ENCODE data around the gene JADE1.

The JADE1 gene

DNA sequence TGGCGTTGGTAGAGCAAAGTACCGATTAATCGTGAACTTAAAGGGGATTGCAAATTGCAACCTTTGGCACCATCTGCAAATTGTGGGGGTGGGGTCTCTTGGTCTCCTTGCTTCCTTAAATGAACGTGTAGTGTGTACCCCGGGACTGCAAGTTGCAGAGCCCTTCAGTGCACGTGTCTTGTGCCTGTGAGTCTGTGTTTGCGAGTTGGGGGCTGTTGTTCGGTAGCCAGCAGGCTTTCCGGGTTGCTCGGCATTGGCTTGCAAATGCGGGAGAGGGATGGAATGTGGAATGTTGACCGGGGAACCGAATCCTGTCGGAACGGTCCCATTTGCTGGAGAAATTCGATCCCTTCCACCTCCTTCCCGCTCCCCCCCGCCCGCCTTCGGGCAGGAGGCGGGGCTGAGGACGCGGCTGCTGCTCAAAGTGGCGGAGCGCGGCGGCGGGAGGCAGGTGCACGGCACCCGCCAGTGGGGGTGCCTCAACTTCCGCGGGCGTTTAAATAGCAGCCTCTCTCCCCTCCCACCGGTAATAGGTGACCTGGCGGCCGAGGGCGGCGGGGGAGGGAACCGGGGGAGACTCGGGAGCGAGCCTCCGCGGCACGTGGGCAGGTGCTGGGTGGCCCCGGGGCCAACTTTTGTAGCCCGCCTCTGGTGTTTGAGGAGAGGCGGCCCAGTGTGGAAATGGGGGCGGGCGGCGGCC, 1.5 kb downstream of the JADE1 start:
- peak; percentile 83 for DNase-seq

DNA sequence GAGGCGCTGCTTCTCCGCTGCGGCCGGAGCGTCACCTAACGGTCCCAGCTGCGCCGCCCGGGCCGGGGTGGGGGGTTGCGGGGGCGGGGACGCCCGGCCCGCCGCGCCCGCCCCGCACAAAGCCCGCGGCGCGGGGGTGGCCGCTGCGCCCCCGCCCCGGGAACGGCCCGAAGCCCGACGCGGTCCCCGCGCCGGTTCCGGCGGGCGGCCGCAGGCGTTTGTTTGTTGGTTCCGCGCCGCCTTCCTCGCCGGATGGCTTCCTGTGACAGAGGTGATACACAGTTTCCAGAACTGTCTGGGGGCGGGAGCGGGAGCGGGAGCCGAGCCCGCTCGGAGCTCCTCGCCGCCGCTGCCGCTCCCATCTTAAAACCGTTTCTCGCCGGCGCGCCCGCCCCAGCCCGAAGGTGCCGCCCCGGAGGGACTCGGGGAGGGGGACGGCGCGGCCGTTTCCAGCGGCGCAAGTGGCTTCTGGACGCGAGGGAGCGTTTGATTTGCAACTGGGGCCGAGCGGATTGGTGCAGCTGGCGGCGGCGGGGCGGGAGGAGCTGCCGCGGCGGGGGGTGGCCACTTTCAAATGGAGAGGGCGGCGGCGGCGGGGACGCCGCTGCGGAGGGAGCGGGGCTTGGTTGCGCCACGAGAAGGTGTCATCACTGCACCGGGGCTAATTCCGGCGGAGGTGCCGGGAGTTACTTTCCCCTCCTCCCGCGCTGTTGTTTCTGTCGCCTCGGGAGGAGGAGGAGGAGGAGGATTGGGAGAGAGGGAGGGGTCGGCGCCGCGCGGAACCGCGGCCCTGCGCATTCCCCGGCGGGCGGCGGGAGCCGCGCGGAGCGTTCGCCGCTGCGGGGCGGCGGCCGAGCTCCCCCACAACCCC, 2.3 kb downstream of the JADE1 start:
- peak; percentile 66 for DNase-seq

DNA sequence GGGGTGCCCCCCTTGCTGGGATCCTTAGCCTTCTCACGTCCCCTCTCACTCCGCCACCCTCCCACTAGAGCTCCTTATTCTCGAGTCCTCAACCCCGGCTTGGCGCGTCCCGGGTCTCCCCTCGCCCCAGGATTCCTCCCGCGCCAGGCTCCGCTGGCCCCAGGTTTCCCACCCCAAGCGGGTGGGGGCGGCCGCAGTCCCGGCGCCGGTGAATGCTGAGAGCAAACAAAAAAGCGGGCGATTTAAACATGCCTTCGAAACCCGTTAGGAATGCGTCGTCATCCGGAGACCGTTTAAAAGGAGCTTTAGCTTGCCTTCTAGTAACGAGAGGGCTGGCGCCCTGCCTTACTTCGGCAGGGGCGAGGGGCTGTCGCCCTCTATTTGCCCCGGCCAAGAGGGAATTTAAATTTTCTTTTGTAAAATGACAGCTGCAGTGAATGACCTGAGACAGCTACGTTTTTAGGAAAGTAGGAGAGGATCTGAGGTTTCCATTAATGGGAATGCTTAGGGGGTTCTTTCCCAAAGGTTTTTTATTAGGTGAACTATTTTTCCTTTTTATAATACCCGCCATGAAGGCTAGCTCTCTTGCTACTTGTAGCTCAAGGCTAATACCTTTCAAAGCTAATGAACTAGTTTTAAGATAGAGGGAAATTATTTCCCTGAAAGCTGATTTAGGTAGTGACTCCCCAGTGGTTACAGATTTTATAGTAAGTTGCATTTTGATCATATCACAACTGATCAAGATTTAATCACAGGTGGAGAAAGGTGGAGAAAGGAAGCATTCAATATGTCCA, 3.1 kb downstream of the JADE1 start:
- peak; percentile 23 for DNase-seq

DNA sequence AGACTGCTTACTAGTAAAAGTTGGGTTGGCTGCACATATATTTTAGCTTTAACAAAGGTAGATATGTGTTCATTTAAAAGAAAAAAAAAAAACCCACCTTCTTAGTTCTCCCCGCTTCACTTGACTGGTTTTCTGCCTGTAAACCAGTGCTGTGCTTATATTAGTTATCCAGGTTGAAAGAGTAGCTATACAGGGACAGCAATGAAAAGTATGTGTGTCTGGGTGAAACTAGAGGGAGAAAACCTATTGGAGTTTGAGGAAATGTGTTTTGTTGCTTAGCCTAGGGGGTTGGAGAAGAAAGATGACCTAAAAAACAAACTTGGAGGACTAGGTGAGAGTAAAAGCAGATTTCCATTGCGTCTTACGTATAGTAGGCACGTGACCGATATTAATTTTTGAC, 4.5 kb downstream of the JADE1 start:
- DNase-seq, result no peak

DNA sequence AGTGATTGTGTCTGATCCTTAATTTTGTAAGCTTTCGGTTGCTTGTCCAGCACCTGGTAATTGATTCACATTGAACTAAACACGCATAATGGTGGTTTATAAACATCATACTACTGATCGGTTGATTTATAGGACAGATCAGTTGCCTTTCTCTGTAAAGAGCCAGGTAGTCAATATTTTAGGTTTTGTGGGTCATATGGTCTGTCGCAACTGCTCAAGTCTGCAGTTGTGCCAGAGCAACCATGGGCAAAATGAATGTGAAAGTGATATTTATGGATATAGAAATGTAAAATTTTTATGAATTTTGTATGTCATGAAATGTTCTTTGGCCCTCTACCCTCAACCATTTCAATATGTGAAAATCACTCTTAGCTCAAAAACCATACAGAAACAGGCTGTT, 8.9 kb downstream of the JADE1 start:
- DNase-seq, result no peak

DNA sequence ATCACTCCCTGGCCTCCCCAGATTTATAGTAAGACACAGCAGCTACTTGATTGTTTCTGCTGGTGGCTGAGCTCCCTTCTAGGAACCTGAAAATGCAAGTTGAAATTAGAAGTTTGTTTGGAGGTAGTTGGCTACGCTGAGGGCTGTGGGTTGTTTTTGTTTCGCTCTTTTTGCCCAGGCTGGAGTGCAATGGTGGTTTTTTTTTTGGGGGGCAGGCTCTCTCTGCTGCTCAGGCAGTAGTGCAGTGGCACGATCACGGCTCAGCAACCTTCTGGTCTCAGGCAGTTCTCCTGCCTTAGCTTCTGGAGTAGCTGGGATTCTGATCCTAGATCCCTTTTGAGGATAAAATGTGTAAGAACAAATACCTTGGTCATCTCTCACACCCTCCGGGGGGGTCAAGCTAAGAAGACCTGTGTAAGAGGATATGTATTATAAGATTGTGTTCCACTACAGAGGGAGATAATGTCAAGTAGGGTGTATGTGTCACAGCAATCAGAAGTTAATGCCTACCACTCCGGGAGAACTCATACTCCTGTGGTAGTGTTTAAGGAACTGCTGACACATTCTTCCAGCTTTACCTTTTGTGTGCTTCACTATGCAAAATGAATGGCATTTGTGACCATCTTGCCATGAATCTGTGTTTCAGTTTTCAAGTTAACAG, 9.7 kb downstream of the JADE1 start:
- DNase-seq, result no peak

DNA sequence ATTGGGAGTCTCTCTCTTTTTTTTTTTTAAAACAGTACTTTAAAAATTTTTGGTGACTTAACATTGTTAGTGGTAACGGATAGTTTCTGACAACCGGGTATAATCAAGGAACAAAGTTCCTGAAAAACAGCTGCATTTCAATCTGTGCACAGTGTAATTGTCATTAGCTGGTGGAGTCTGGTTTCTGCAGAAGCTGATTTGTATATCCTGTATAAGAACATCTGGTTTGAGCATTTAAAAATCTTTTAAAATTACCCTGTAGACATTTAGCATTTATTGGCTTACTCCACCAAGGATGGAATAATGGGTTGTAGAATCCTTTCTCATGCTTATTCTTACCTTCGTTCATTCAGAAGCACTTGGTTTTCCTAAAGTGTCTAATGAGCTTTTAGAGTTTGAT, 11.2 kb downstream of the JADE1 start:
- no peak for DNase-seq

DNA sequence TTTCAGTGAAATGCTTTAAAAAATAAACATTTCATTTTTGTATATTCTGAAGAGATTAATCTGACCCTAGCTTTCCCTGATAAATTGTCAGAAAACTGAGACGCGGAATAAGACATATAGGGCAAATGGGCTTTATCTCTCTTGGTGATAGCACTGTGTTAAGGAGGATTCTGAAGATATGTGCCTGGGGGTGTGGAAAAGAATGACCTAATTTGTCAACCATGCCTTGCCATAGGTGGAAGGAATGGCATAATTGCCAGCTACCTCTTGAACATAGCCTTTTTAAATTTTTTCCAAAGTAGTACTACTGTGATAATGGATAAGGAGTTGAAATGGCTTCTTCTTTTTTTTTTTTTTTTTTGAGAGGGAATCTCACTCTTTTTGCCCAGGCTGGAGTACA, 11.7 kb downstream of the JADE1 start:
- DNase-seq, result no peak

DNA sequence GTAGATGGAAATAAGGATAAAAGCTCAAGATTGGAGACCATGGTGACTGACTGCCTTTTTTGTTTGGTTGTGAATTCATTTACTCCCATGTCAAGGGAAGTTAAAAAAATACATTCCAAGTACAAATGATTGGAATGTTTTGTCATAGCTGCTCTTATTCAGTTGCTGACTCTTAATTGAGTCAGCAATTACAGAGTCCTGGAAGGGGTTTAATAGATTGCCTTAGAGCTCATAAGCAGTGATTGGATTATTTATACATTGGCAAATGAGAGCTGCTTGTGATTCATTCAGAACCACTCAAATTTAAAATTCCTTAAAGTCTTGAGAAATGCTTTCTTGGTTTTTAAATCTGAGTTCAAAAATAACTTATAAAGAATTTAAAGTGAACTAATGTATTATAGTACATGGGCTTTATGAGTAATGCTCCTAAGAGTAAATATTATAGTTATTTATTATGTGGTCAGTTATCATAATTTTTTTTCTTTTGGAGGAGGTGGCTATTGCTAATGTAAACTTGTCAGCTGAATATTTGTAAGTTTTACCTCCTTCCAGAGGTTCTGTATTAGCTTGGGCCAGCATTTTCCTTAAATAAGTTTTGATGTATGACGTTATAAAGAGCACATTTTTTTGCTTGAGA, 13.6 kb downstream of the JADE1 start:
- no peak for DNase-seq

DNA sequence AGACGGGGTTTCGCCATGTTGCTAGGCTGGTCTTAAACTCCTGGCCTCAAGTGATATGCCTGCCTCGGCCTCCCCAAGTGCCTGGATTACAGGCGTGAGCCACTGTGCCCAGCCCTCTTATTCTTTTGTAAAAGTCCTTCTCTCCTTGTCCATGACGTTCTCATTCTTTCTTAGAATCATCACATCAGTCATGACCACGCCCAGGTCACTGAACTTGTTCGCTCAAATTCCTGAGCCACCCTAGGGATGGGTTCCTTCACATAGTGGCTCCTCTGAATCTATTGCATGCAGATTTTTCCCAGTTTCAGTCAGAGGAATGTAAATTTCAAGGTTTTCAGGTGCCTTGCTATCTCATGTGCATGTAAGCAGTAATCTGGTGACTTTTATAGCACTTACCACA, 15.7 kb downstream of the JADE1 start:
- no peak for DNase-seq

DNA sequence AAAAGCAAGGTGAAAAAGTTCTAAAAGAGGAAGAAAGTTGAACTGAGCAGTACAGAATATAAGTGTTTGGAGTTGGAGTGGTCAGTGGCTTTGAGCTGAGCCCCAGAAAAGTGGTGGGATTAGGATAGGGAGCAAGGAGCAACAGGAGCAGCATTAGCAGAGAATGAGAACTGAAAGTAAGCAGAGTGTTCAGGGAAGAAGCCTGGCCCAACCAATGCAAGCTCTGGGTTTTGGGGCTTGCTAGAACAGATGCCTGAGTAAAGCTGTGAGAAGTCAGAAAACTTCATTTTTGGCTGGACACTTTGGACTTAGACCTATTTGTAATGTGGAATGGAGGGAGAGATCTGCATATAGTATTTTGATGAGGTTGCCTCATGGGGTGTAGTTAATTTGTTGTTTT, 17.8 kb downstream of the JADE1 start:
- no peak for DNase-seq

DNA sequence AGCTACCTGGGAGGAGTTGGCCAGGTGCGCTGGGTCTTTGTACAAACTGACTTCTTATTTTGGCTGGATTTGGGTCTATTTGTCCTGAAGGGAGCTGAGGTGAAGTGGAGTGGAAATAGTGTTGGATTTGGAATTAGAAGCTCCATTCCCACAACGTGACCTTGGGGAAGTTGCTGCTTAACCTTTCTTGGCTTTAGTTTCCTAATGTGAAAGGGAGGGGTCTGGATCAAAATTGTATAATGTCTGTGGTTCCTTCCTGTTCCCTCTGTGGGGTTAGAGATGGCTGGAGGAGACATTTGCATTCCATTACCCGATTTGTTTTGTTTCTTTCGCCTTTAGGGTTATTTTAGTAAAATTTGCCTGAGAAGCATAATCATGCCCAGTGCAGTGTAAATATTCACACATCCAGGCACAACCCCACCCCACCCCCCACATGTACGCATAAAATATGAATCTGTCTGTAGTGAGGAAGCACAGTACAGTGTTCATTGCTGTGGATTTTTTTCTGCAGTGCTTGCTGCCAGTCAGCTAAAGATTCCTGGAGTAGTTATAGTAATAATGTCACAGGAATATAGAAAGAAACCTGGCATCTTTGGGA, 21.5 kb downstream of the JADE1 start:
- DNase-seq, result no peak

DNA sequence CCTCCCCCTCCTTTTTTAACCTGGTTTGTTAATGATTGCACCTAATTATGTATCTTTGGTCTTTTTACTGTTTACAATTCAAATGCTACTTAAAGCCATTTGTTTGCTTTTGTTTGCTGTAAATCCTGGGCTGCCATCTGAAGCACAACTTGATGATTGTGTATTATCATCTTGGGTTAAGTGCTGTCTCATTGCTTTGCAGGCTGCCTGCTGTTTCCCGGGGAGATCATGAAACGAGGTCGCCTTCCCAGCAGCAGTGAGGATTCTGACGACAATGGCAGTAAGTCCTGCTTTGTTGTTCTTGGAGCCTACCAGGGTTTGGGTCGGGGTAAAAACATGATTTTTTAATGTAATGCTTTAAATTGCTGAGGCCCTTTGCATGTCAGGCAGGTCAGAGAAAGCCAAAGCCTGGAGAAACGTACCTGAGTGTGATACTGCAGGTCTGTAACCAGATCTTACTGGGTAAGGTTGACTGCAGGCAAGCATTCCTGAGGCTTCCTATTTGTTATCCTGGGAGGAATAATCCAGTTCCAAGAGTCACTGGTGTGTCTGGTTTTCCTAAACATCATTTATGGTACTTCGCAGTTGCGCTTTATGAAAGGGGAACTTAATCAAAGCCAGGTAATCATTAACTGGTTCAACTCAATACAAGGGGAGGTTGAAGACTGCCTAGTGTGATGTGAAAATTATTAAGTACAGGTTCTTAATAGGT, 22.2 kb downstream of the JADE1 start:
- DNase-seq, result no peak

DNA sequence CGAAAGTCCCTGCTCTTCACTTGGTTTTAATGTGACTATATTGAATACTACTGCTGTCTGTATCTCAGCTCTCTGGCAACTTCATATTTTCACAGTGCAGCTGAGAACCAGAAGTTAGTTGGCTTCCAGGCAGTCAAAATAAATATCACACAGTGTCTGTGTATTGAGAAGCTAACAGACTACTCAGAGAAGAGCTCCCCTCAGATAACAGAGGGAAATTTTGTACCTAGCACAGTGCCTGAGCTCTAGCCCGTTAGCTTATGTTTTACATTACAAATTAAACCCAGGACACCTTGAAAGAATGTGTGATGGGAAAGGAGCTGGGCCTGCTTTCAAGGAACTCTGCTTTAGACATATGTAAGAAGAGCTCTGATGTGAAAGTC, 22.7 kb downstream of the JADE1 start:
- DNase-seq, result no peak

DNA sequence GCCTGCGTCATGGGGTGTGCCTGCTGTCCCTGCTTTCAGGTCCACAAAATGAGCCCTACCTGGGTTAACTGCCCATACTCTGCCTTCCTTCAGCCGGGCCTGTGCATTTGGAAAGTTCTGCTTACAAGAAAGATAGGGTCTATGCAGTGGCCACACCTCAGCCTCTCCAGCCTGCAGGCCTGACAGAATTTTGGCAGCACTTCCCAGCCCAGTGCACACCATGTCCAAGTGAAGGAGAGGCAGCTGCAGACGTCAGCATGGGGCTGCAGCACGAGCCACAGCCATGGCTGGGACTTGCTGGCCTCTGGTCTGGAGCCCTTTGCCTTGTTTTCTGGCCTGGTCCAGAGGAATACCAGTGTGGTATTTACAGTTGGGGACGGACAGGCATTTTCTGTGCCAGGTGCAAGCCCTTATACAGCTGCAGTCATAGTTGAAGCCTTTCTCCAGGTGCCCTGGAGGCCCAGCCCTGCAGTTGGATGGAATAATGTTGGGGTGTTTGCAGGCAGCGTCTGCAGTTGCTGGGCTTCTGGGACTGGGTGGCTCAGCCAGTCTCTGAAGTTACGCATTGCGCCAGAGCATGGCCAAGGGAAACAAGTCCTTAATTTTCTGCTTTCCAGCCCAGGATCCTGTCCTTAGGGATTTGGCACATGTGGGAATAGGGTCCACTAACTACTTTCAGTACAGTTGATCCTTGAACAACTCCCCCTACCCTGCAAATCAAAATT, 26.2 kb downstream of the JADE1 start:
- no peak for DNase-seq

DNA sequence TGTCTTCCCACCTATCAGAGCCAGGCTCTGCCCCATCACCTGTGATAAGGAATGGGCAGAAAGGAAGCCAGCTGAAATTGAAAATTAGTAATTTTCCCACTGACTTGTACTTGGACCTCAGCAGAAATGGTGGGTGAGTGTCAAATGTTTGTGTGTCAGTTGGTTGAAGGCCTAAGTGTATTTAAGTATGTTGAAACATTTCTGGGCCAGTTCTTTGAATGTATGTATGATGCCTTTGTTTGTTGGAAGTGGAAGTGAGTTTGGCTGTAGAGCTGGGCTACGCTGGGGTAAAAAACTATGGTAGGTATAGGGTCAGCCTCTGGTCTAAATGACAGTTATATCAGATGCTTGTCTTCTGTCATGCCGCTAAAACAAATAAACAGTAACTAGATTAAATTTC, 27.7 kb downstream of the JADE1 start:
- DNase-seq, result no peak

DNA sequence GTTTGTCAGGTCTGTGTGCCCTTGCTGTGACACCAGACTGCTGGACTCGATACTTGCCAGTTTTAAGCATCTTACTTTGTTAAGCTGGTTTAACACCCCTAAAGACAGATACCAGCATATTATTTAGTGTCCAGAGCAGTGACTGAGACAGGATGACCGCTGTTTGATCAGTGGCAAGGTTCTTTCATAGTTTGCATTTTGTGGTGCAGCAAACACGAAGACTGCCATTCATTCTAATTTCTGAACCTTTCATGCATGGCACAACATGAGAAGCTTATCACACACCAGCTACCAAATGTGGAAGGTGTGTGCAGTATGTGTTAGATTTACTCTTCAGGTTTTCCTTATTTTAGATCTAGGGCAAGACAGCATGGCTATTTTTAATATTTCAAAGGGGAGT, 28.2 kb downstream of the JADE1 start:
- DNase-seq, result no peak

DNA sequence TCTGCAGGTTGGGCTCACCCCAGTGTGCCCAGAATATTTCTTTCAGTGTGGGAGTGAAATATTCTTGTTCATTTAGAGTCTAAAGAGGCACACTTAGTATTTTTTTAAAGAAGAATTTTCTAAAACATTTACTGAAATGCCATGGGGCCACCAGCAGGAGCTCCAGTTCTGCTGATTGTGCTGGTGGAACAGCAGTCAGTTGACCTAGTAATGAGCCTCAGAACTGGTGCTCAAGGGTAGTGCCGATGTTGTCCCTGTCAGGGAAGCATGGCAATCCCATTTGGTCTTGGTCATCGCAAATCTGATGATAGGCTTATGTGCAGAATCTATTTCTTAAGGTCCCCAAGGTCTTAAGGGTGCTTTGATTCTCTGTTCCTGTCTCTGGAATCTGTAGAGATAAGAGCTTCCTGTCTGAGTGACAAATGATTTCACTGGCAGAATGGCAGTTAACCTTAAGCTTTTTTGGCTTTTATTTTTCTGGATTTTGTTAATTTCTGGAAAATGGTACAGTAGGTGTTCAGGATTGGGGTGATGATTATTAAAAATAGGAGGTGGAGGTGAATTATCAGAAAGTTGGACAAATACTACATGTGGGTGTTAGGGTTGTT, 31.3 kb downstream of the JADE1 start:
- no peak for DNase-seq

DNA sequence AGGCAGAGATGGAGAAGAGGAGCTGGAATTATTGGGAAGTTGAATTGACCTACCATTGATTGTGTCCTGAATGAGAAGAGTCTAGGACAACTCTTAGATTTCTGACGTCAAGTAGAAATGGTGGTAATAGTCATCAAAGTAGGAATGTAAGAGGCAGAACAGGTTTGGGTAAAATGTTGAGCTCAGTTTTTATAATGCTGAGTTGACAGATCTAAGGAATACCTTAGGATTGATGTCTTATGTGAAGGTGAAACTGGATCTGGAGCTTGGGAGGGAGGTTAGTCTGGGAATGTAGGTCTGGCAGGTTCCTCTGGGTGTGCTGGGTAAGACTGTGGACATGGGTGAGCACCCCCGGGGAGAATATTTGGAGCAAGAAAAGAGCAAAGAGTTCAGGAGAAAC, 31.9 kb downstream of the JADE1 start:
- no peak for DNase-seq

DNA sequence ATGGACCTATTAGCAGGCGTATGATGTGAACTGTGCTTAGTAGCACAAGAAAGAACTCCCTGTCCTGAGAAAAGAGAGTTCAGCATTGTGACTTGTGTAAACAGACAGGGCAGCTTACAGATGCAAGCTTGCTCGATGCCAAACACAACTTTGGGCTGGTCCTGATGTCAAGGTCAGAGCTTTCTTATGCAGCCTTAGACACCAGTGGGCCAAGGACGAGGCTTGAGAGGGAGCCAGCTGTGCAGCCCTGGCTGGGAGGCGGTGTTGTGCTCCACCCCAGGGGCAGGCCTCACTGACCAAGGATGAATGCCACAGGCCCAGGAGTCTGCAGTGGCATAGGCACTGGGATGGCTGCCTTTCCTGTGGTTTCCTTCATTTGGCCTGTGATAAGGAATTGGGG, 35.4 kb downstream of the JADE1 start:
- no peak for DNase-seq

Data from NCI-H1694 treated with DMSO at 0.1 percent for 48 hours (cell line).